ENCODE measurements around the gene TMED5.
"Not testable (repeated sequence)": the region's sequence is repeated elsewhere in the genome, so short reads cannot be mapped to it uniquely, and the experiment has no call there.

The TMED5 gene

GRCh38 chr1:93170141-93170678, 10.0 kb downstream of the TMED5 start:
- not testable (repeated sequence) for DNase-seq

GRCh38 chr1:93167006-93167405, 13.2 kb downstream of the TMED5 start:
- no peak for DNase-seq

- not testable (repeated sequence) for DNase-seq
Observed at GRCh38 chr1:93165895-93166294, 14.3 kb downstream of the TMED5 start.

GRCh38 chr1:93164816-93165215, 15.4 kb downstream of the TMED5 start:
- DNase-seq, result no peak

GRCh38 chr1:93163314-93163713, 16.9 kb downstream of the TMED5 start:
- DNase-seq, result not testable (repeated sequence)

GRCh38 chr1:93159337-93159736, 20.9 kb downstream of the TMED5 start:
- no peak for DNase-seq

- DNase-seq, result no peak
Observed at GRCh38 chr1:93155335-93155734, 24.9 kb downstream of the TMED5 start.

- no peak for DNase-seq
Observed at GRCh38 chr1:93154898-93155297, 25.3 kb downstream of the TMED5 start.

GRCh38 chr1:93152835-93153234, 27.4 kb downstream of the TMED5 start:
- DNase-seq, result no peak

- DNase-seq, result no peak
Observed at GRCh38 chr1:93151474-93151873, 28.7 kb downstream of the TMED5 start.

- no peak for DNase-seq
Observed at GRCh38 chr1:93150729-93151128, 29.5 kb downstream of the TMED5 start.

- no peak for DNase-seq
Observed at GRCh38 chr1:93148001-93148400, 32.2 kb downstream of the TMED5 start.

GRCh38 chr1:93143769-93144168, 36.4 kb downstream of the TMED5 start:
- no peak for DNase-seq

GRCh38 chr1:93143136-93143535, 37.1 kb downstream of the TMED5 start:
- no peak for DNase-seq

GRCh38 chr1:93142161-93142560, 38.1 kb downstream of the TMED5 start:
- DNase-seq, result no peak

- DNase-seq, result no peak
Observed at GRCh38 chr1:93140106-93140505, 40.1 kb downstream of the TMED5 start.

- no peak for DNase-seq
Observed at GRCh38 chr1:93137604-93138292, 42.5 kb downstream of the TMED5 start.

- no peak for DNase-seq
Observed at GRCh38 chr1:93136445-93136844, 43.8 kb downstream of the TMED5 start.

- DNase-seq, result no peak
Observed at GRCh38 chr1:93132638-93133037, 47.6 kb downstream of the TMED5 start.

- no peak for DNase-seq
Observed at GRCh38 chr1:93129507-93130099, 50.6 kb downstream of the TMED5 start.

GRCh38 chr1:93124556-93125355, 55.5 kb downstream of the TMED5 start:
- no peak for DNase-seq

- DNase-seq, result no peak
Observed at GRCh38 chr1:93123201-93123783, 56.9 kb downstream of the TMED5 start.

- DNase-seq, result no peak
Observed at GRCh38 chr1:93120614-93121013, 59.6 kb downstream of the TMED5 start.

All from amniotic stem cell (primary cell).